ENCODE measurements around the gene LRRC7.

Gene LRRC7

DNA sequence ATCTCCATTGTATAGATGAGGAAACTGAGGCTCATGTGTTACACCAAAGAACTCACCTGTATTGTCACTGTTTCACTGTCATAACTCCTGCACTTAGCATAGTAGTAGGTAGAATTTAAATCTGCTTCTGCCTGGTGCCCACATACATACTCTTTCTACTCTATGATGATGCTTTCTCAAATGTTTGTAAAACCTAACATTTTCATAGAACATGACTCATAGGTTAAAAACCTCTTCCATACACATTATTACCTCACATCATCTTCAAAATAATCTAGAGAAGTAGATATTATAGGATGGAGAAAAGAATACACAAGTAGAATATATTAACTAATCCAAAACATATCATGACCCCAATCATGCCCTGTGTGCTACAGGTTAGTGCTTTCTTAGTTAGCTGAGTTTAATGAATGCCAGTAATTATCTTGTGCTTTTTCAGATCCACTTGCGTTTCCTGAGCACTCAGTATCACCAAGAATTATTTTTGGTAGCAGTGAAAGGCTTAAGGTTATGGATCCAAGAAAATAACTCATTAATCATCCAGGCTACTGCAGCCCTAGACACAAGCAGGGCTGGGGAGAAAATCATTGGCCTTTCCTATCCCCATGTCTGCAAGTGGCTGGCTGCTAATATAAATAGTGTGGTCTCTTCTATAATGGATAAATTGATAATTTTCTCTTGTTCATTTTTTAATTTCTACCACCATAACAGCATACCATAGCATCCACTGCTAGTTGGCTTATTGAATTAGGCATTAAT lies 480.8 kb downstream of the LRRC7 start:
- DNase-seq = no peak

- DNase-seq = no peak
Observed at GRCh38 chr1:70051926-70052325, 484.2 kb downstream of the LRRC7 start.

- DNase-seq = no peak
Observed at GRCh38 chr1:70057500-70057899, 489.8 kb downstream of the LRRC7 start.

GRCh38 chr1:70061231-70061630 lies 493.5 kb downstream of the LRRC7 start:
- no peak for DNase-seq

GRCh38 chr1:70063861-70064260 lies 496.1 kb downstream of the LRRC7 start:
- no peak for DNase-seq

DNA sequence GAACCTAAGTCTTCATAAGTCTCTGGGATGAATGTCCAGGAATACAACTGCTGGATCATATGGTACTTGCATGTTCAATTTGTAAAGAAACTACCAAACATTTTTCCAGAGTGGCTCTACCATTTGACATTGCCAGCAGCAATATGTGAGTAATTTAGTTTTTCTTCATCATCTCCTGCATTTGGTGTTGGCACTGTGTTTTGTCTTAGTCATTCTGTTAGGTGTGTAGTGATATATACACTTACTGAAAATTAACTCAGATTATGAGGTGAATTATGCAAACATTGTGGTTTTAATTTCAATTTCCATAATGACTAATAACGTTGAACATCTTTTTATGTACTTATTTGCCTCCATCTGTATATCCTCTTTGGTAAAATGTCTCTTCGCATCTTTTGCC lies 499.0 kb downstream of the LRRC7 start:
- no peak for DNase-seq

DNA sequence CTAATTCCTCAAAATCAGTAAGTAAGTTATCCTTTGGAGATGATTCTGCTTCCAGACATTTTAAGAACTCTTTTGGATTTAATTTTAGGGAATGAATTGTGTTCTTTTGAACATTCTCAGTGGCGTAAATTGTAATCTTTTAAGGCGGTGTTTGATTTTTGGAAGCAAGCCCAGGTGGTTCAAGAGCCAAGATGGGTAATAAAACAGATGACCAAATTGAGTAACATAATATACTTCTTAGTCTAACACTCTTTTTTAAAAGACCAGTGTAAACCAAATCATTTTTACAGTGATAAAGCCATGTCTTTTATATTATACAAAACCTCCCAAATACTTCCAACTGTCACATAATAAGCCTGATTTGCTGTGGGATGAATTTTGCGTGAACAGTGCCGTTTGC lies 503.9 kb downstream of the LRRC7 start:
- DNase-seq = no peak

DNA sequence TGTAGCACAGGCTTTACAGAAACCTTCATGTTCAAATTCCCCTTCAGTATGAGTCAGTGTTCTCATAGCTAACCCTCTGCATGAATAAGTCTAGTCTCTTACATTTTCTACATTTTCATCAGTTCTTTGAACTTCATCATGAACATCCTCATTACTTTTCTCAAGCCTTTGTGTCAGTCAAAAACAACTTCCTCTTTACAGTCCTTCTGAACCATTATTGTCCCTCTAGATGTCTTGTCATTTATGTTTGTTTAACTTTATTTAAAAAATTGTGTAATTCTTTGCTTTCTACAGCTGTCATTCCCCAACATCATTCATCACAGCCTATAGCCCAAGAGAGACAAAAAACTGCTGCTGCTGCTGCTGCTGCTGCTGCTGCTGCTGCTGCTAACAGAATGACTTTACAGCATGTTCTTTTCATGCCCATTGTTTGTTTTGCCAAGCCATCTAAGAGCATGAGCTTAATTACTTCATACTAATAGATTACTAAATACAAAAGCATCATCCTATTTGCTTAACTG lies 504.6 kb downstream of the LRRC7 start:
- DNase-seq = no peak

GRCh38 chr1:70075761-70076160 lies 508.0 kb downstream of the LRRC7 start:
- DNase-seq = no peak

DNA sequence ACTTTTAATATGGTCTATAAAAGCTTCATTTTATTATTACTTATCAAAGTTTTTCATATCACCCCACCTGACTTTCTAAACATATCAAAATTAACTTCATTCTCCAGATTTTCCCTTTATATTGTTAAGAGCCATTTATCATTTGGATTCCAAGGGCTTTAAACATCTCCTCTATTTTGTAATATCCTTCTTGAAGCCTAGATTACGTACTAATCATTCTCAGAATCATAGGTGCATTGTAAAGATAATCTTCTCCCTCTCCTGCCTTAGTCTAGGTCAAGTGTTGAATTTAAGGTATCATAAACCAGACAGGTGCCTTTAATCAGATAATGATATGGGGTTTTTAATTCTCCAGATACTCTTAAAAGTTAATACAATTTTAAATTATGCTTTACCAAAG lies 509.3 kb downstream of the LRRC7 start:
- DNase-seq = no peak

DNA sequence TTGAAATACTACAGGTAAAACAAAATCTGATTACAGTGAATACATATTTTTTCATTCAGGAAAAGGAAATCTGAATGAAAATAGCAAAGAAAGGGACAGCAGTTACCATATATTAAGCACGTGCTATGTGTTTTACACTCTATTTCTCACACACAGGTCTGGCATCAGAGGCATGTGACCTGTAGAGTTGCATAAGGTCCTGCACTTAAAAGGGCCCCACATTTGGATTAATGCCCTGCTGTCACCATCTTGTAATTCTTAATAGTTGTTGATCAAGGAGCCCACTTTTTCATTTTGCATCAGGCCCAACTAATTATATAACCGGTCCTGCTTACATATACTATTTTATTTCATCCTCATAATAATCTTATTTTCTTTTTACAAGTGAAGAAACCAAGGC lies 511.8 kb downstream of the LRRC7 start:
- DNase-seq = no peak

- DNase-seq = no peak
Observed at GRCh38 chr1:70083519-70083918, 515.8 kb downstream of the LRRC7 start.

GRCh38 chr1:70084314-70084915 lies 516.7 kb downstream of the LRRC7 start:
- no peak for DNase-seq

DNA sequence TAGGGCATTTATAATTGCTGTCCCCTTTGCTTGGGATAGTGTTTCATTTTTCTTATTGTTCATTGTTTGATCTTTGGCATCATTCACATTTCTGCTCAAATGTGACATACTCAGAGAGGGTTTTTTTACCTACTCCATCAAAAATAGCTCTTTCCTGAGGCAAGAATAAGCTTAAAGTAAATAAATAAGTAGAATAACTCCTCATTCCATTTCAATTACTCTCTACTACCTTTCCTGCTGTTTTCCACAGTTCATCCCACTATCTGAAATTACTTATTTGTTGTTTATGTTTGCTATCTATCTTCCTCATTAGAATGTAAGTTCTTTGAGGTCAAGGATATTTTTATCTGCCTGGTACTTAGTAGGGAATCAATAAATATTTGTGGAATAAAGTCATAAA lies 517.8 kb downstream of the LRRC7 start:
- no peak for DNase-seq

DNA sequence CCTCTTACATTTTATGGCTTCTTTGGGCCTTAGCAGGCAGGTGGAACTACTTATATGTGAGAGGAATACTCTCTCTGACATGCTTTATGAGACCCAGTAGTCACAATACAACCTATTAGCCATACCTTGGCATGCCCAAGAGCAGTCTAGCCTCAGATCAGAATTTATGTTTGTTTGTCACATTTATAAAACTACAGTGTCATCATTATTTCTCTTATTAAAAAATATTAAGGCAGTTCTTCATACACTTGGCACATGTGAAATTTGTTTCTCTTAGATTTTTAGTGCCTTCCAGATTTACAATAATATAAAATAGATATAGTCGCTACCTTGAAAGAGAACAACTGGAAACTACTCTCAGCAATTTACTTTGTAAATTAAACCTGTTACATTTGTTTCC lies 519.2 kb downstream of the LRRC7 start:
- no peak for DNase-seq

- no peak for DNase-seq
Observed at GRCh38 chr1:70090141-70090540, 522.4 kb downstream of the LRRC7 start.

DNA sequence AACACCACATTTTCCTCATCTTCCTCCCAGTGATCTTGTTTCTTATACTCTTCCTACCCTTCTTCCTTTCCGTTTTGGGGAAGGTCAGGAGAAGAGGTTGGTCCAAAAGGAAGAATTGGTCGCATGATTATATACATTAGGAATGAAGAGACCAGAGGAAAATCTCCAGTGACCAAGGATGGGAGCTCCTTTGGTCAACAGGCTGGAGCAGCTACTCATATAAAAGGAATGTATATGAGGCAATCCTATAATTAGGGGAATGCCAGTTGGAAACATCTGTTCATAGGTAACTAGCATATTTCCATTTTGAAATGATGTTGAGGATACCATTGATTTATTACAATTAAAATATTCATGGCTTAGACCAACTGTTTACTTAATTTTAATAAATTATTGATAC lies 523.2 kb downstream of the LRRC7 start:
- no peak for DNase-seq

GRCh38 chr1:70091811-70092210 lies 524.1 kb downstream of the LRRC7 start:
- DNase-seq = no peak

GRCh38 chr1:70092526-70092925 lies 524.8 kb downstream of the LRRC7 start:
- DNase-seq = no peak

GRCh38 chr1:70093250-70093975 lies 525.7 kb downstream of the LRRC7 start:
- no peak for DNase-seq

- DNase-seq = no peak
Observed at GRCh38 chr1:70101231-70101630, 533.5 kb downstream of the LRRC7 start.

- DNase-seq = no peak
Observed at GRCh38 chr1:70101774-70102173, 534.1 kb downstream of the LRRC7 start.

DNA sequence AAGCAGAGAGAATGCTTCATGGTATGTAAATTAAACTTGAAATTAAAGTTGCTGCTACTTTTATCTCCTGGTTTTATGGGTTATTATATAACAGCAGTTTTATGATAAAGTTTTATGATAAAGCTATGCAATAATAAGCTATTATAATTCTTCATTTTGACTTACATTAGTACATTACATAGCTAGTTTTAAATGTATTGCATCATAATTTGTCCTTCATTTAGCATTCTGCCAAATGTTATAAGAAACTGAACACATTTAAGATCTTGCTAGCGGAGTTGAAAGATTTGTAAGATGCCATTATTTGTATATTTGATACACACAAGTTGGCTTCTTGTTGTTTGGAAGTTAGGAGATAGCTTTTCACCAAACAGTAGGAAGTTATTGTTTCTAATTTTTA lies 536.0 kb downstream of the LRRC7 start:
- DNase-seq = no peak

DNA sequence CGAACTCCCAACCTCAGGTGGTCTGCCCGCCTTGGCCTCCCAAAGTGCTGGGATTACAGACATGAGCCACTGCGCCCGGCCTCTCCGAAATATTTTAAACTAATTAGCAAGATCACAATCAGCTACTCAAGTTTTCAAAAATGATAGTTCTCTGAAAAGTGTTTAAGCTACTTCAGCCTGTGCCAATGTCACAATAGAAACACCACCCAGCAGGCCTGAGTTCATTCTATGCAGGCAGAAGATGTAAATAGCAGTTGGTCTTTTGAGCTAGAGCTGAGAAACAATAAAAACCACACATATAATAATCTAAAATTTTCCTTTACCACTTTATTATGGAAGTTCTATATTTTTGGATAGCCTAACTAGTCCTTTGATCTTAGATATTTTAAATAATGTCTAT lies 541.5 kb downstream of the LRRC7 start:
- no peak for DNase-seq

All from NCI-H187 treated with DMSO at 0.1 percent for 48 hours (cell line).